Liver (tissue), 9 donors: Measurements from ENCODE around the gene NPPB. TPM values are rescaled to one million over a fixed set of nuclear protein-coding genes. Genes with fewer than 3 reads are reported as not detected.

Experiments
- DNase-seq: peaks from one replicate; pipeline ENCODE4 v3.0.0-alpha.2; 2017; ENCODE audit warnings: low spot score
- H3K27ac ChIP-seq, 2 donors: one replicate each; pipeline ENCODE4 v1.7.0; 2013; ENCODE audit warnings: inconsistent platforms in 2 of 2, low read length in 2 of 2, control low read depth in 1 of 2, low read depth in 1 of 2, mild to moderate bottlenecking in 1 of 2
- H3K27me3 ChIP-seq, 4 donors: one replicate each; pipeline versions ENCODE4 v1.6.1 to v1.7.0; 2013; ENCODE audit warnings: low read length in 3 of 4, inconsistent platforms in 1 of 4, mild to moderate bottlenecking in 1 of 4, moderate library complexity in 1 of 4; ENCODE audit not compliant: control insufficient read depth in 4 of 4, insufficient read depth in 4 of 4
- H3K36me3 ChIP-seq, 4 donors: one replicate each; pipeline versions ENCODE4 v1.6.1 to v1.7.0; 2013; ENCODE audit warnings: low read length in 3 of 4, mild to moderate bottlenecking in 3 of 4, low read depth in 1 of 4, moderate library complexity in 1 of 4; ENCODE audit not compliant: control insufficient read depth in 4 of 4, insufficient read depth in 3 of 4
- H3K4me1 ChIP-seq, 4 donors: one replicate each; pipeline versions ENCODE4 v1.6.1 to v1.7.0; 2013; ENCODE audit warnings: low read length in 3 of 4, mild to moderate bottlenecking in 3 of 4, moderate library complexity in 1 of 4; ENCODE audit not compliant: control insufficient read depth in 4 of 4, insufficient read depth in 4 of 4
- H3K4me3 ChIP-seq, 3 donors: one replicate each; pipeline versions ENCODE4 v1.6.1 to v1.7.0; 2013; ENCODE audit warnings: low read length in 3 of 3, control low read depth in 1 of 3, low read depth in 1 of 3, mild to moderate bottlenecking in 1 of 3
- H3K9ac ChIP-seq, 2 donors: one replicate each; pipeline ENCODE4 v1.7.0; 2013; ENCODE audit warnings: low read length in 2 of 2, mild to moderate bottlenecking in 2 of 2, moderate library complexity in 2 of 2, control low read depth in 1 of 2, low read depth in 1 of 2
- H3K9me3 ChIP-seq, 4 donors: one replicate each; pipeline versions ENCODE4 v1.6.1 to v1.7.0; 2013; ENCODE audit warnings: low read length in 3 of 4; ENCODE audit not compliant: control insufficient read depth in 4 of 4
- CTCF ChIP-seq: fragments of 150-350 bp; IDR thresholded peaks from 2 replicates; pipeline ENCODE4 v1.5.1; 2017; ENCODE audit warnings: improper control_type of control experiment, low read depth, low read length; ENCODE audit not compliant: missing input control
- FOXA1 ChIP-seq: IDR thresholded peaks from 2 replicates; pipeline ENCODE4 v1.6.1; 2016; ENCODE audit warnings: antibody characterized with exemption
- FOXA2 ChIP-seq: IDR thresholded peaks from 2 replicates; pipeline ENCODE4 v1.6.1; 2016; ENCODE audit warnings: antibody characterized with exemption
- HNF4A ChIP-seq, 2 donors: conservative IDR thresholded peaks; 2 replicates each; pipeline ENCODE4 v1.6.1; 2016; ENCODE audit warnings: antibody characterized with exemption in 2 of 2, mild to moderate bottlenecking in 2 of 2
- HNF4G ChIP-seq: IDR thresholded peaks from 2 replicates; pipeline ENCODE4 v1.6.1; 2016; ENCODE audit warnings: antibody characterized with exemption
- JUND ChIP-seq, 2 donors: IDR thresholded peaks; 2 replicates each; pipeline ENCODE4 v1.6.1; 2016; ENCODE audit warnings: antibody characterized with exemption in 2 of 2
- MAX ChIP-seq: IDR thresholded peaks from 2 replicates; pipeline ENCODE4 v1.6.1; 2016; ENCODE audit warnings: antibody characterized with exemption
- NR2F2 ChIP-seq: IDR thresholded peaks from 2 replicates; pipeline ENCODE4 v1.6.1; 2016; ENCODE audit warnings: antibody characterized with exemption
- RAD21 ChIP-seq, 2 donors: IDR thresholded peaks; 2 replicates each; pipeline ENCODE4 v1.6.1; 2016; ENCODE audit warnings: antibody characterized with exemption in 2 of 2, mild to moderate bottlenecking in 2 of 2
- SP1 ChIP-seq: IDR thresholded peaks from 2 replicates; pipeline ENCODE4 v1.6.1; 2018; ENCODE audit warnings: antibody characterized with exemption, mild to moderate bottlenecking
- TAF1 ChIP-seq: conservative IDR thresholded peaks from 2 replicates; pipeline ENCODE4 v1.6.1; 2016; ENCODE audit warnings: antibody characterized with exemption, mild to moderate bottlenecking
- YY1 ChIP-seq: IDR thresholded peaks from 2 replicates; pipeline ENCODE4 v1.6.1; 2016; ENCODE audit warnings: antibody characterized with exemption, mild to moderate bottlenecking
- WGBS: extraction: QIAGEN DNeasy Blood & Tissue Kit; methylation state at CpG from one replicate; pipeline ENCODE4 v1.1.7; 2013; 5-methylcytosine and 5-hydroxymethylcytosine counted together
- polyA plus RNA-seq, 2 donors: library from polyadenylated mRNA; stranded (reverse) in 1 of 2; unstranded in 1 of 2; fragments of 200-250 nt in 1 of 2; fragments of >200 nt in 1 of 2; fragmentation: Nextera tagmentation in 1 of 2; extraction: Ambion mirVana in 1 of 2; gene quantifications; one replicate each; pipeline versions ENCODE4 v1.2.1 to v1.2.3, GENCODE V29; 2013 to 2015
- total RNA-seq, 2 donors: library from RNA; depleted of rRNA; stranded (reverse); fragments of >200 nt; gene quantifications; one replicate each; pipeline ENCODE4 v1.2.3, GENCODE V29; 2014
- TF ChIP-seq, protein P1 (sequence below): IDR thresholded peaks from 2 replicates; pipeline ENCODE4 v1.6.1; 2016; ENCODE audit warnings: antibody characterized with exemption
- TF ChIP-seq, protein P2 (sequence below): IDR thresholded peaks from 2 replicates; pipeline ENCODE4 v1.6.1; 2016; ENCODE audit warnings: antibody characterized with exemption, mild to moderate bottlenecking
- TF ChIP-seq, protein P3 (sequence below): IDR thresholded peaks from 2 replicates; pipeline ENCODE4 v1.6.1; 2016; ENCODE audit warnings: antibody characterized with exemption
- donor health status: healthy.
- donor health status: healthy.
- donor health status: healthy.
- donor health status: healthy.
- donor health status: healthy.

The NPPB gene
- total and polyA plus RNA-seq, 4 donors, result not detected

- no peak for TF ChIP-seq CTCF
Observed at GRCh38 chr1:11887666-11888007, 28.9 kb upstream of the NPPB start (continued).

DNA sequence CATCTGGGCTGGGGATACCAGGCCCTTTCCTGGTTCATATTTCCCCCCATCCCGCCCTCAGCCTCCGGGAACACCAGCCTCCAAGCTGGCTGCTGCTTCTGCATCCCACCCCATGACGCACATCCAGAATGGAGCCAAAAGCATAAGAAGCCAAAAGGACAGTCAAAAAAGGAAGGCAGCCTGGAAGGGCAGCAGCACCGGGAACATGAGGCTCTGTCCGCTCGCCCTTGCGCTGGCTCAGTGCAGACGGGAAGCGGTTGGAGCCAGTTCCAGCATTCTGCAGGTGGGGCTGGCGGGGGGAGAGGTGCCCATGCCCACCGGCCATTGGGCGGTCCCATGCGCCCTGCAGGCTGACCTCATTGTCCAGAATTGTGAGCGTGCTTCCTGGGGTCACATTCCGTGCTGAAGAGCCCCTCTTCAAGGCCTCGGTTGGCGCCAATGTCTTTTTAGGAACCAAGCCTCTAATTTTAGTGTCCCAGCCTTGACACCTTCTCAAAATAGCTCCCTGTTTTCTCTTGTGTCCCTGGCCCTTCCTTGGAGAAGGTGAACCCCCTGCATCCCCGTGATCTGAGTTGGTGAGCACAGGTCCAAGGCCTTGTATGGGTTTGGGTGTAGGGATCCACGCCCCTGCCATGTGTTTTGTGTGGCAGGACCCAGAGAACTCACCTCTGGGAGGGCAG lies 28.4 kb upstream of the NPPB start:
- Histone ChIP-seq H3K4me3 (no peak overlapping the region), H3K9me3 (no peaks in the 10 kb centered on the region), H3K4me1 (no peaks in the 10 kb centered on the region), H3K27ac (no peak overlapping the region), H3K27me3 (no peaks in the 10 kb centered on the region), H3K36me3 (no peaks in the 10 kb centered on the region), H3K9ac (no peak overlapping the region)
- no peak for DNase-seq
- WGBS, result 94% methylated on average over 19 of the region's 19 CpGs
- no peak for TF ChIP-seq TAF1
- TF ChIP-seq, protein P1, sequence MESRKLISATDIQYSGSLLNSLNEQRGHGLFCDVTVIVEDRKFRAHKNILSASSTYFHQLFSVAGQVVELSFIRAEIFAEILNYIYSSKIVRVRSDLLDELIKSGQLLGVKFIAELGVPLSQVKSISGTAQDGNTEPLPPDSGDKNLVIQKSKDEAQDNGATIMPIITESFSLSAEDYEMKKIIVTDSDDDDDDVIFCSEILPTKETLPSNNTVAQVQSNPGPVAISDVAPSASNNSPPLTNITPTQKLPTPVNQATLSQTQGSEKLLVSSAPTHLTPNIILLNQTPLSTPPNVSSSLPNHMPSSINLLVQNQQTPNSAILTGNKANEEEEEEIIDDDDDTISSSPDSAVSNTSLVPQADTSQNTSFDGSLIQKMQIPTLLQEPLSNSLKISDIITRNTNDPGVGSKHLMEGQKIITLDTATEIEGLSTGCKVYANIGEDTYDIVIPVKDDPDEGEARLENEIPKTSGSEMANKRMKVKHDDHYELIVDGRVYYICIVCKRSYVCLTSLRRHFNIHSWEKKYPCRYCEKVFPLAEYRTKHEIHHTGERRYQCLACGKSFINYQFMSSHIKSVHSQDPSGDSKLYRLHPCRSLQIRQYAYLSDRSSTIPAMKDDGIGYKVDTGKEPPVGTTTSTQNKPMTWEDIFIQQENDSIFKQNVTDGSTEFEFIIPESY, result no peak
- no peak for TF ChIP-seq HNF4G

GRCh38 chr1:11885916-11886315 lies 27.2 kb upstream of the NPPB start:
- no peak overlapping the region for H3K9ac ChIP-seq
- TF ChIP-seq HNF4A (conservative IDR thresholded peaks at IDR 0.05) (no peak), JUND (IDR thresholded peaks at IDR 0.05) (no peak), CTCF (no peak), YY1 (no peak), FOXA1 (no peak), RAD21 (IDR thresholded peaks at IDR 0.05) (no peak), MAX (no peak), FOXA2 (no peak), SP1 (no peak), NR2F2 (no peak)
- TF ChIP-seq, protein P2, sequence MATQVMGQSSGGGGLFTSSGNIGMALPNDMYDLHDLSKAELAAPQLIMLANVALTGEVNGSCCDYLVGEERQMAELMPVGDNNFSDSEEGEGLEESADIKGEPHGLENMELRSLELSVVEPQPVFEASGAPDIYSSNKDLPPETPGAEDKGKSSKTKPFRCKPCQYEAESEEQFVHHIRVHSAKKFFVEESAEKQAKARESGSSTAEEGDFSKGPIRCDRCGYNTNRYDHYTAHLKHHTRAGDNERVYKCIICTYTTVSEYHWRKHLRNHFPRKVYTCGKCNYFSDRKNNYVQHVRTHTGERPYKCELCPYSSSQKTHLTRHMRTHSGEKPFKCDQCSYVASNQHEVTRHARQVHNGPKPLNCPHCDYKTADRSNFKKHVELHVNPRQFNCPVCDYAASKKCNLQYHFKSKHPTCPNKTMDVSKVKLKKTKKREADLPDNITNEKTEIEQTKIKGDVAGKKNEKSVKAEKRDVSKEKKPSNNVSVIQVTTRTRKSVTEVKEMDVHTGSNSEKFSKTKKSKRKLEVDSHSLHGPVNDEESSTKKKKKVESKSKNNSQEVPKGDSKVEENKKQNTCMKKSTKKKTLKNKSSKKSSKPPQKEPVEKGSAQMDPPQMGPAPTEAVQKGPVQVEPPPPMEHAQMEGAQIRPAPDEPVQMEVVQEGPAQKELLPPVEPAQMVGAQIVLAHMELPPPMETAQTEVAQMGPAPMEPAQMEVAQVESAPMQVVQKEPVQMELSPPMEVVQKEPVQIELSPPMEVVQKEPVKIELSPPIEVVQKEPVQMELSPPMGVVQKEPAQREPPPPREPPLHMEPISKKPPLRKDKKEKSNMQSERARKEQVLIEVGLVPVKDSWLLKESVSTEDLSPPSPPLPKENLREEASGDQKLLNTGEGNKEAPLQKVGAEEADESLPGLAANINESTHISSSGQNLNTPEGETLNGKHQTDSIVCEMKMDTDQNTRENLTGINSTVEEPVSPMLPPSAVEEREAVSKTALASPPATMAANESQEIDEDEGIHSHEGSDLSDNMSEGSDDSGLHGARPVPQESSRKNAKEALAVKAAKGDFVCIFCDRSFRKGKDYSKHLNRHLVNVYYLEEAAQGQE, result no peak
- TF ChIP-seq, protein P3, sequence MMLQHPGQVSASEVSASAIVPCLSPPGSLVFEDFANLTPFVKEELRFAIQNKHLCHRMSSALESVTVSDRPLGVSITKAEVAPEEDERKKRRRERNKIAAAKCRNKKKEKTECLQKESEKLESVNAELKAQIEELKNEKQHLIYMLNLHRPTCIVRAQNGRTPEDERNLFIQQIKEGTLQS, result no peak
- TF ChIP-seq, protein P1, result no peak
- 84% methylated on average over 6 of the region's 6 CpGs for WGBS

More at GRCh38 chr1:11885916-11886315, 27.2 kb upstream of the NPPB start:
- H3K4me3 ChIP-seq, result no peak overlapping the region
- H3K4me1 ChIP-seq, result peaks cover 0 to 3% (median 0%) of the 10 kb centered on the region in 4 donors
- no peaks in the 10 kb centered on the region for H3K9me3 ChIP-seq
- H3K27ac ChIP-seq, result no peak overlapping the region
- H3K27me3 ChIP-seq, result no peaks in the 10 kb centered on the region
- DNase-seq, result no peak
- no peaks in the 10 kb centered on the region for H3K36me3 ChIP-seq
